Measurements from ENCODE around the gene CEACAM8. TPM values are rescaled to one million over a fixed set of nuclear protein-coding genes. Genes with fewer than 3 reads are reported as not detected.

Gene CEACAM8
- polyA plus RNA-seq, 4 donors, result 0.04 TPM; not detected in 3

Other genes starting within 250 kb of the CEACAM8 start
- gene CNFN, start 204.6 kb downstream of the CEACAM8 start, polyA plus RNA-seq, result 10 to 100 TPM in 1 of 4 donors, 1 to 10 TPM in 3; 5.8 to 28.1 (median 9.0) TPM
- 10 to 100 TPM; 10.1 to 40.2 (median 19.7) TPM for gene LIPE, start 167.5 kb downstream of the CEACAM8 start, polyA plus RNA-seq
- gene CXCL17, start 152.0 kb downstream of the CEACAM8 start, polyA plus RNA-seq, result 1 to 10 TPM in 2 of 4 donors, under 1 TPM in 2; 0.12 to 1.6 (median 0.89) TPM
- gene CEACAM1, start 66.4 kb downstream of the CEACAM8 start, polyA plus RNA-seq, result 10 to 100 TPM; 16.3 to 54.2 (median 32.9) TPM
- gene PSG3, start 145.6 kb upstream of the CEACAM8 start, polyA plus RNA-seq, result under 1 TPM in 1 of 4 donors, not detected in 3; 0.03 TPM
- gene PSG8, start 170.8 kb upstream of the CEACAM8 start, polyA plus RNA-seq, result not detected